Sigmoid colon (tissue), 4 donors: ENCODE measurements around the gene PLA2G4F.

ENCODE experiments used
- POLR2A ChIP-seq, 2 donors: fragments of 450-650 bp; IDR thresholded peaks; one replicate each; pipeline ENCODE4 v1.6.1; 2016; ENCODE audit warnings: antibody characterized with exemption in 2 of 2, mild to moderate bottlenecking in 2 of 2, moderate library complexity in 2 of 2
- POLR2AphosphoS5 ChIP-seq, 4 donors: sonication (generic); formaldehyde crosslinking; IDR thresholded peaks; one replicate each; pipeline ENCODE4 v1.6.1; 2017; ENCODE audit warnings: antibody characterized with exemption in 4 of 4
- TF ChIP-seq, protein P1 (sequence below), 4 experiments: fragments of 450-650 bp in 3 of 4; fragments of 200-600 bp in 1 of 4; IDR thresholded peaks; one replicate each; pipeline ENCODE4 v1.5.1; 2016 to 2019; ENCODE audit warnings: antibody characterized with exemption in 4 of 4, mild to moderate bottlenecking in 3 of 4, moderate library complexity in 2 of 4

DNA sequence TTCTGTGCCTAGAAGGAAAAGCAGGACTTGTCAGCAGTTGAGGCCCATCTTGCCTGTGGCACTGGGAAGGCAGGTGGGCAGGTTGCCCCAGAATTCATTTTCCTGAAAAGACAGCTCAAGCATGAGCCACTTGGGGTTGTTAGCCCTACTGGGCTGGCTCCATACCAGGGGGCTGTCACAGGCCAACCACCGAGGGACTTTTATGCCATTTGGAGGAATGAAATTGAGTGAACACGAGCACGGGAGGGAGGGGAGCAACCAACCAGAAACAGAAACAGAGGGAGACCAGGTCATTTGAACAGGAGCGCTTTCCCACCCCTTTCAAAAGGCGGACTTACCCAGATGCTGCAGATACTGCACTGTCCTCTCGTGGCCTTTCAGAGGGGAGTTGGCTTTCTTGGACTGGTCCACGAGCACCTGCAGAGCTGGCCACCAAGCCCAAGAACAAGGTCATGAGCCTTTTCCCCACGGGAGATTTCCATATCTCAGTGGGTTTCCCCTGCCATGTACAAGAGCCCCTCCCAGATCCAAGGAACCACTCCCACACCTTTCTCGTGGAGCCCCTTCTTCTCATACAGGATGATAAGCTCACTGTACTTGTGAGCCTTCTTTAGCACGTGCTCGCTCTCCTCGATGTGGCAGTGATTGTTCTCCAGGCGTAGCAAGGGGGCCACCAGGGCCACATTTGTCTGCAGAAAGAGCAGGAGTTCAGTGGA is 9.9 kb upstream of the PLA2G4F start:
- TF ChIP-seq, protein P1, sequence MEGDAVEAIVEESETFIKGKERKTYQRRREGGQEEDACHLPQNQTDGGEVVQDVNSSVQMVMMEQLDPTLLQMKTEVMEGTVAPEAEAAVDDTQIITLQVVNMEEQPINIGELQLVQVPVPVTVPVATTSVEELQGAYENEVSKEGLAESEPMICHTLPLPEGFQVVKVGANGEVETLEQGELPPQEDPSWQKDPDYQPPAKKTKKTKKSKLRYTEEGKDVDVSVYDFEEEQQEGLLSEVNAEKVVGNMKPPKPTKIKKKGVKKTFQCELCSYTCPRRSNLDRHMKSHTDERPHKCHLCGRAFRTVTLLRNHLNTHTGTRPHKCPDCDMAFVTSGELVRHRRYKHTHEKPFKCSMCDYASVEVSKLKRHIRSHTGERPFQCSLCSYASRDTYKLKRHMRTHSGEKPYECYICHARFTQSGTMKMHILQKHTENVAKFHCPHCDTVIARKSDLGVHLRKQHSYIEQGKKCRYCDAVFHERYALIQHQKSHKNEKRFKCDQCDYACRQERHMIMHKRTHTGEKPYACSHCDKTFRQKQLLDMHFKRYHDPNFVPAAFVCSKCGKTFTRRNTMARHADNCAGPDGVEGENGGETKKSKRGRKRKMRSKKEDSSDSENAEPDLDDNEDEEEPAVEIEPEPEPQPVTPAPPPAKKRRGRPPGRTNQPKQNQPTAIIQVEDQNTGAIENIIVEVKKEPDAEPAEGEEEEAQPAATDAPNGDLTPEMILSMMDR (IDR thresholded peaks at IDR 0.05), result no peak
- TF ChIP-seq POLR2AphosphoS5 (IDR thresholded peaks at IDR 0.05), result no peak
- TF ChIP-seq POLR2A (IDR thresholded peaks at IDR 0.05), result no peak
